Measurements from ENCODE around the gene PCDH15.

- TF ChIP-seq BHLHE40 (IDR thresholded peaks at IDR 0.05; ENCODE audit: borderline replicate concordance): no peak
- no peak for TF ChIP-seq NFRKB (IDR thresholded peaks at IDR 0.05)
- TF ChIP-seq LEF1 (IDR thresholded peaks at IDR 0.05; ENCODE audit: borderline replicate concordance): no peak
- no peak for TF ChIP-seq SUZ12 (IDR thresholded peaks at IDR 0.05)
- TF ChIP-seq, protein P1, sequence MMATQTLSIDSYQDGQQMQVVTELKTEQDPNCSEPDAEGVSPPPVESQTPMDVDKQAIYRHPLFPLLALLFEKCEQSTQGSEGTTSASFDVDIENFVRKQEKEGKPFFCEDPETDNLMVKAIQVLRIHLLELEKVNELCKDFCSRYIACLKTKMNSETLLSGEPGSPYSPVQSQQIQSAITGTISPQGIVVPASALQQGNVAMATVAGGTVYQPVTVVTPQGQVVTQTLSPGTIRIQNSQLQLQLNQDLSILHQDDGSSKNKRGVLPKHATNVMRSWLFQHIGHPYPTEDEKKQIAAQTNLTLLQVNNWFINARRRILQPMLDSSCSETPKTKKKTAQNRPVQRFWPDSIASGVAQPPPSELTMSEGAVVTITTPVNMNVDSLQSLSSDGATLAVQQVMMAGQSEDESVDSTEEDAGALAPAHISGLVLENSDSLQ (IDR thresholded peaks at IDR 0.05): no peak
- TF ChIP-seq FOXM1 (IDR thresholded peaks at IDR 0.05; ENCODE audit: borderline replicate concordance): no peak
- no peak for TF ChIP-seq FOXK2 (IDR thresholded peaks at IDR 0.05)
Measured at GRCh38 chr10:54728511-54728910, 72.5 kb downstream of the PCDH15 start.

All from HEK293T (cell line).